DOHH2 (cell line): ENCODE data around the gene PCSK5.

ENCODE experiments used
- H3F3A ChIP-seq: fragments of 200-600 bp; sonication (generic), shearing (Covaris generic); 2 replicates; pipeline ENCODE4 v1.6.0; 2016; ENCODE audit warnings: antibody characterized with exemption, mild to moderate bottlenecking; ENCODE audit not compliant: control insufficient read depth, insufficient read depth
- H3K27ac ChIP-seq: fragments of 200-600 bp; sonication (generic); 2 replicates; pipeline ENCODE4 v1.5.1; 2014; ENCODE audit warnings: low read depth, mild to moderate bottlenecking, low read length, moderate library complexity
- H3K27me3 ChIP-seq: fragments of 200-600 bp; sonication (generic); 2 replicates; pipeline ENCODE4 v1.6.1; 2014; ENCODE audit warnings: mild to moderate bottlenecking, low read length, mixed read lengths; ENCODE audit not compliant: control insufficient read depth
- H3K36me3 ChIP-seq: fragments of 200-600 bp; sonication (generic); 2 replicates; pipeline ENCODE4 v1.6.1; 2014; ENCODE audit warnings: mild to moderate bottlenecking, low read length, moderate library complexity, mixed read lengths; ENCODE audit not compliant: control insufficient read depth
- H3K4me1 ChIP-seq: fragments of 200-600 bp; sonication (generic); 2 replicates; pipeline ENCODE4 v1.6.1; 2014; ENCODE audit warnings: mild to moderate bottlenecking, low read length, mixed read lengths; ENCODE audit not compliant: control insufficient read depth
- H3K4me2 ChIP-seq: fragments of 200-600 bp; sonication (generic); 2 replicates; pipeline ENCODE4 v1.6.0; 2014; ENCODE audit warnings: mild to moderate bottlenecking, low read length, moderate library complexity
- H3K4me3 ChIP-seq: fragments of 200-600 bp; sonication (generic); 2 replicates; pipeline ENCODE4 v1.5.1; 2014; ENCODE audit warnings: mild to moderate bottlenecking, low read length, mixed read lengths
- H3K79me2 ChIP-seq: fragments of 200-600 bp; sonication (generic); 2 replicates; pipeline ENCODE4 v1.6.1; 2014; ENCODE audit warnings: mild to moderate bottlenecking, low read length, mixed read lengths; ENCODE audit not compliant: control insufficient read depth
- H3K9me2 ChIP-seq: fragments of 200-600 bp; sonication (generic); replicated peaks from 2 replicates; pipeline ENCODE4 v1.6.1; 2014; ENCODE audit warnings: mild to moderate bottlenecking, low read length, mixed read lengths; ENCODE audit not compliant: control insufficient read depth
- H3K9me3 ChIP-seq: fragments of 200-600 bp; sonication (generic); 2 replicates; pipeline ENCODE4 v1.6.1; 2014; ENCODE audit warnings: antibody characterized with exemption, low read length, mixed read lengths; ENCODE audit not compliant: control insufficient read depth, insufficient read depth
- H4K20me1 ChIP-seq: fragments of 200-600 bp; sonication (generic); 2 replicates; pipeline ENCODE4 v1.6.0; 2014; ENCODE audit warnings: low read depth, mild to moderate bottlenecking, antibody characterized with exemption, low read length, moderate library complexity; ENCODE audit not compliant: control insufficient read depth, insufficient read depth
- CTCF ChIP-seq: fragments of 200-600 bp; sonication (generic); IDR thresholded peaks from one replicate; pipeline ENCODE4 v1.5.1; 2014; ENCODE audit warnings: antibody characterized with exemption, mild to moderate bottlenecking, low read depth, low read length; ENCODE audit not compliant: poor library complexity, severe bottlenecking
- EZH2phosphoT487 ChIP-seq: fragments of 200-600 bp; sonication (generic); IDR thresholded peaks from 2 replicates; pipeline ENCODE4 v1.6.1; 2017; ENCODE audit warnings: borderline replicate concordance, mild to moderate bottlenecking, antibody characterized with exemption, low read length, moderate library complexity, mixed read lengths

The PCSK5 gene

GRCh38 chr9:76351006-76351405 is 460.5 kb downstream of the PCSK5 start:
- H3K36me3 ChIP-seq, result no peaks in the 10 kb centered on the region
- no peaks in the 10 kb centered on the region for H3F3A ChIP-seq
- H3K27me3 ChIP-seq, result no peaks in the 10 kb centered on the region
- H4K20me1 ChIP-seq, result no peaks in the 10 kb centered on the region
- no peak overlapping the region for H3K4me2 ChIP-seq
- H3K4me3 ChIP-seq, result no peak overlapping the region
- no peaks in the 10 kb centered on the region for H3K9me2 ChIP-seq
- H3K4me1 ChIP-seq, result no peaks in the 10 kb centered on the region
- H3K27ac ChIP-seq, result no peak overlapping the region
- H3K9me3 ChIP-seq, result no peaks in the 10 kb centered on the region
- no peak for TF ChIP-seq CTCF
- TF ChIP-seq EZH2phosphoT487, result no peak
- no peaks in the 10 kb centered on the region for H3K79me2 ChIP-seq

GRCh38 chr9:76352026-76352620 is 461.6 kb downstream of the PCSK5 start:
- H3F3A ChIP-seq, result no peaks in the 10 kb centered on the region
- H3K36me3 ChIP-seq, result no peaks in the 10 kb centered on the region
- H3K4me3 ChIP-seq, result no peak overlapping the region
- H3K27me3 ChIP-seq, result no peaks in the 10 kb centered on the region
- no peaks in the 10 kb centered on the region for H3K4me1 ChIP-seq
- H3K9me2 ChIP-seq, result no peaks in the 10 kb centered on the region
- H4K20me1 ChIP-seq, result no peaks in the 10 kb centered on the region
- H3K4me2 ChIP-seq, result no peak overlapping the region
- H3K79me2 ChIP-seq, result no peaks in the 10 kb centered on the region
- TF ChIP-seq EZH2phosphoT487 (no peak), CTCF (no peak)
- H3K9me3 ChIP-seq, result no peaks in the 10 kb centered on the region
- H3K27ac ChIP-seq, result no peak overlapping the region

GRCh38 chr9:76353280-76353679 is 462.8 kb downstream of the PCSK5 start:
- no peaks in the 10 kb centered on the region for H3F3A ChIP-seq

More at GRCh38 chr9:76353280-76353679, 462.8 kb downstream of the PCSK5 start:
- Histone ChIP-seq H4K20me1 (no peaks in the 10 kb centered on the region), H3K79me2 (no peaks in the 10 kb centered on the region), H3K4me1 (no peaks in the 10 kb centered on the region), H3K36me3 (no peaks in the 10 kb centered on the region), H3K9me3 (no peaks in the 10 kb centered on the region), H3K4me2 (no peak overlapping the region), H3K27me3 (no peaks in the 10 kb centered on the region), H3K9me2 (no peaks in the 10 kb centered on the region), H3K27ac (no peak overlapping the region), H3K4me3 (no peak overlapping the region)
- TF ChIP-seq CTCF, result no peak
- TF ChIP-seq EZH2phosphoT487, result no peak
